Prostate gland (tissue), 2 donors: ENCODE results near the gene ZNHIT6. TPM values are rescaled to one million over a fixed set of nuclear protein-coding genes. Genes with fewer than 3 reads are reported as not detected.
"Not testable (repeated sequence)": the region's sequence is repeated elsewhere in the genome, so short reads cannot be mapped to it uniquely, and the experiment has no call there.

Experiments used
- DNase-seq: peaks from one replicate; pipeline ENCODE4 v3.0.0-alpha.2; 2019; ENCODE audit warnings: low spot score
- H3K27ac ChIP-seq, 2 donors: fragments of 200-600 bp; sonication (generic); 2 replicates each; pipeline ENCODE4 v1.5.1; 2017 to 2019
- H3K27me3 ChIP-seq: fragments of 200-600 bp; sonication (generic); replicated peaks from 2 replicates; pipeline ENCODE4 v1.5.1; 2019; ENCODE audit not compliant: insufficient read depth
- H3K36me3 ChIP-seq, 2 donors: fragments of 200-600 bp; sonication (generic); 1 replicate in 1 of 2; 2 replicates in 1 of 2; pipeline versions ENCODE4 v1.5.1 to v1.8.1; 2017 to 2019
- H3K4me1 ChIP-seq: fragments of 200-600 bp; sonication (generic); replicated peaks from 2 replicates; pipeline ENCODE4 v1.5.1; 2019
- H3K4me3 ChIP-seq, 2 donors: fragments of 200-600 bp; sonication (generic); 2 replicates each; pipeline ENCODE4 v1.5.1; 2017 to 2019
- H3K9me3 ChIP-seq: fragments of 200-600 bp; sonication (generic); 2 replicates; pipeline ENCODE4 v1.5.1; 2017
- CTCF ChIP-seq, 4 experiments: fragments of 200-600 bp in 2 of 4; fragments of 450-650 bp in 2 of 4; sonication (generic) in 2 of 4; IDR thresholded peaks; 1 replicate in 3 of 4; 2 replicates in 1 of 4; pipeline ENCODE4 v1.5.1; 2016 to 2019; ENCODE audit warnings: antibody characterized with exemption in 4 of 4, mild to moderate bottlenecking in 2 of 4, moderate library complexity in 2 of 4
- POLR2A ChIP-seq: fragments of 450-650 bp; IDR thresholded peaks from one replicate; pipeline ENCODE4 v1.6.1; 2016; ENCODE audit warnings: antibody characterized with exemption, mild to moderate bottlenecking
- POLR2AphosphoS5 ChIP-seq: sonication (generic); formaldehyde crosslinking; IDR thresholded peaks from one replicate; pipeline ENCODE4 v1.6.1; 2017; ENCODE audit warnings: antibody characterized with exemption
- WGBS: methylation state at CpG from one replicate; pipeline ENCODE4 v1.1.5; 2018; 5-methylcytosine and 5-hydroxymethylcytosine counted together
- intact Hi-C: fragments of 100-400 bp; cut with DNase I; formaldehyde crosslinking; loops from one replicate; pipeline ENCODE4 v1.14.2; 2022
- total RNA-seq, 2 donors: library from RNA; depleted of rRNA; stranded (reverse); fragments of >200 nt; gene quantifications; one replicate each; pipeline ENCODE4 v1.1.0, GENCODE V29; 2016

The ZNHIT6 gene
- total RNA-seq, 2 donors from 2014 or later: 8.7 to 13.5 TPM

GRCh38 chr1:85652327-85652726, 55.9 kb downstream of the ZNHIT6 start:
- no peak for DNase-seq
- Histone ChIP-seq H3K27me3 (no peaks in the 10 kb centered on the region), H3K4me1 (no peaks in the 10 kb centered on the region), H3K4me3 (no peak overlapping the region), H3K27ac (no peak overlapping the region), H3K36me3 (no peaks in the 10 kb centered on the region), H3K9me3 (no peaks in the 10 kb centered on the region)
- no peak for TF ChIP-seq POLR2A
- TF ChIP-seq CTCF (IDR thresholded peaks at IDR 0.05): no peak
- no peak for TF ChIP-seq POLR2AphosphoS5
- intact Hi-C loops: no loop called here
- 87% methylated on average over 3 of the region's 3 CpGs for WGBS

GRCh38 chr1:85650645-85651044, 57.6 kb downstream of the ZNHIT6 start:
- Histone ChIP-seq H3K27ac (no peak overlapping the region), H3K27me3 (no peaks in the 10 kb centered on the region), H3K4me1 (no peaks in the 10 kb centered on the region), H3K36me3 (no peaks in the 10 kb centered on the region), H3K9me3 (no peaks in the 10 kb centered on the region), H3K4me3 (no peak overlapping the region)
- no peak for TF ChIP-seq CTCF (IDR thresholded peaks at IDR 0.05)
- TF ChIP-seq POLR2AphosphoS5: no peak
- no peak for TF ChIP-seq POLR2A
- 89% methylated on average over 1 of the region's 1 CpG for WGBS
- intact Hi-C loops: no loop called here
- DNase-seq: no peak

GRCh38 chr1:85649591-85649990, 58.6 kb downstream of the ZNHIT6 start:
- H3K36me3 ChIP-seq: no peaks in the 10 kb centered on the region
- intact Hi-C loops: no loop called here
- no peaks in the 10 kb centered on the region for H3K27me3 ChIP-seq
- TF ChIP-seq CTCF (IDR thresholded peaks at IDR 0.05) (no peak), POLR2A (no peak), POLR2AphosphoS5 (no peak)
- H3K4me1 ChIP-seq: no peaks in the 10 kb centered on the region
- DNase-seq: no peak
- H3K9me3 ChIP-seq: no peaks in the 10 kb centered on the region
- H3K27ac ChIP-seq: no peak overlapping the region
- H3K4me3 ChIP-seq: no peak overlapping the region

- H3K27ac ChIP-seq, H3K36me3 ChIP-seq, H3K4me3 ChIP-seq, DNase-seq, H3K9me3 ChIP-seq, H3K27me3 ChIP-seq, intact Hi-C loops, H3K4me1 ChIP-seq: not testable (repeated sequence)
- 76% methylated on average over 23 of the region's 24 CpGs for WGBS
These were observed 66.4 kb downstream of the ZNHIT6 start for GRCh38 chr1:85641598-85642556.

GRCh38 chr1:85639920-85640319, 68.3 kb downstream of the ZNHIT6 start:
- H3K27me3 ChIP-seq, H3K9me3 ChIP-seq, DNase-seq, H3K4me3 ChIP-seq, H3K27ac ChIP-seq, intact Hi-C loops, H3K4me1 ChIP-seq, H3K36me3 ChIP-seq: not testable (repeated sequence)
- WGBS: 96% methylated on average over 7 of the region's 7 CpGs

GRCh38 chr1:85638412-85638811, 69.8 kb downstream of the ZNHIT6 start:
- H3K27me3 ChIP-seq: no peaks in the 10 kb centered on the region
- no peak for DNase-seq
- intact Hi-C loops: no loop called here

More at GRCh38 chr1:85638412-85638811, 69.8 kb downstream of the ZNHIT6 start:
- no peaks in the 10 kb centered on the region for H3K36me3 ChIP-seq
- 74% methylated on average over 1 of the region's 1 CpG for WGBS
- TF ChIP-seq CTCF (IDR thresholded peaks at IDR 0.05) (no peak), POLR2A (no peak), POLR2AphosphoS5 (no peak)
- H3K9me3 ChIP-seq: no peaks in the 10 kb centered on the region
- no peaks in the 10 kb centered on the region for H3K4me1 ChIP-seq
- no peak overlapping the region for H3K27ac ChIP-seq
- H3K4me3 ChIP-seq: no peak overlapping the region
